GM21619 (cell line): Measurements from ENCODE around the gene RPS8.
A peak's percentile ranks its signal among the peaks of the same experiment; 100 is the strongest.
"Not testable (repeated sequence)": the region's sequence is repeated elsewhere in the genome, so short reads cannot be mapped to it uniquely, and the experiment has no call there.

Experiments
- ATAC-seq: cut with Tn5 transposase; IDR thresholded peaks from one replicate; pipeline ENCODE4 v1.9.1; 2021; ENCODE audit not compliant: unreplicated experiment

Gene RPS8

GRCh38 chr1:44802306-44803061 is 27.1 kb downstream of the RPS8 start:
- ATAC-seq = no peak

GRCh38 chr1:44803062-44803311 is 27.6 kb downstream of the RPS8 start:
- ATAC-seq = no peak

GRCh38 chr1:44803312-44804095 is 28.2 kb downstream of the RPS8 start:
- no peak for ATAC-seq

GRCh38 chr1:44805311-44806024 is 30.1 kb downstream of the RPS8 start:
- no peak for ATAC-seq

- ATAC-seq = no peak
Observed at GRCh38 chr1:44806025-44806703, 30.8 kb downstream of the RPS8 start.

- ATAC-seq = no peak
Observed at GRCh38 chr1:44806704-44807363, 31.5 kb downstream of the RPS8 start, which contains the start of gene DYNLT4. TSS of gene DYNLT4 (minus strand) at chr1:44807351. CDS start at chr1:44806668, 683 bp downstream.

GRCh38 chr1:44807364-44808062 is 32.2 kb downstream of the RPS8 start:
- peak; percentile 27 for ATAC-seq

GRCh38 chr1:44808063-44808937 is 33.0 kb downstream of the RPS8 start, which contains the start of gene BTBD19:
TSS of gene BTBD19 (plus strand) at chr1:44808523. CDS start at chr1:44808821, 298 bp downstream.
- peak; percentile 43 for ATAC-seq

GRCh38 chr1:44808938-44809917 is 33.9 kb downstream of the RPS8 start:
- peak; percentile 39 for ATAC-seq

- ATAC-seq = no peak
Observed at GRCh38 chr1:44810101-44810761, 34.9 kb downstream of the RPS8 start.

GRCh38 chr1:44810762-44811105 is 35.4 kb downstream of the RPS8 start:
- not testable (repeated sequence) for ATAC-seq

- no peak for ATAC-seq
Observed at GRCh38 chr1:44811234-44811633, 35.9 kb downstream of the RPS8 start.

- ATAC-seq = no peak
Observed at GRCh38 chr1:44812822-44813543, 37.6 kb downstream of the RPS8 start.

GRCh38 chr1:44815926-44816325 is 40.6 kb downstream of the RPS8 start:
- ATAC-seq = not testable (repeated sequence)

- no peak for ATAC-seq
Observed at GRCh38 chr1:44817307-44817706, 42.0 kb downstream of the RPS8 start.

- ATAC-seq = no peak
Observed at GRCh38 chr1:44817771-44818495, 42.6 kb downstream of the RPS8 start.
